MM.1S (cell line): ENCODE results near the gene SLC6A20.

Source experiments
- DNase-seq: peaks from one replicate; pipeline ENCODE4 v3.0.0-alpha.2; 2015
- H2AFZ ChIP-seq: fragments of 300-600 bp; sonication (generic); 2 replicates; pipeline ENCODE4 v1.6.0; 2016; ENCODE audit warnings: antibody characterized with exemption, low read length
- H3F3A ChIP-seq: fragments of 300-600 bp; sonication (generic); 2 replicates; pipeline ENCODE4 v1.6.1; 2016; ENCODE audit warnings: mild to moderate bottlenecking, antibody characterized with exemption, low read length, moderate library complexity, mixed read lengths; ENCODE audit not compliant: insufficient read depth
- H3K27ac ChIP-seq: fragments of 300-600 bp; sonication (generic); 2 replicates; pipeline ENCODE4 v1.5.1; 2016; ENCODE audit warnings: mild to moderate bottlenecking, low read length
- H3K27me3 ChIP-seq: fragments of 300-600 bp; sonication (generic); replicated peaks from 2 replicates; pipeline ENCODE4 v1.6.0; 2016; ENCODE audit warnings: low read length; ENCODE audit not compliant: insufficient read depth
- H3K36me3 ChIP-seq: fragments of 300-600 bp; sonication (generic); replicated peaks from 2 replicates; pipeline ENCODE4 v1.6.1; 2016; ENCODE audit warnings: mild to moderate bottlenecking, low read length, mixed read lengths; ENCODE audit not compliant: insufficient read depth
- H3K4me1 ChIP-seq: fragments of 300-600 bp; sonication (generic); 2 replicates; pipeline ENCODE4 v1.6.1; 2016; ENCODE audit warnings: low read length, mixed read lengths
- H3K4me2 ChIP-seq: fragments of 300-600 bp; sonication (generic); 2 replicates; pipeline ENCODE4 v1.6.0; 2016; ENCODE audit warnings: low read depth, low read length
- H3K4me3 ChIP-seq: fragments of 300-600 bp; sonication (generic); 2 replicates; pipeline ENCODE4 v1.5.1; 2016; ENCODE audit warnings: low read length, mixed read lengths
- H3K79me2 ChIP-seq: fragments of 300-600 bp; sonication (generic); 2 replicates; pipeline ENCODE4 v1.6.1; 2016; ENCODE audit warnings: mixed run types, low read length, mixed read lengths
- H3K9ac ChIP-seq: fragments of 300-600 bp; sonication (generic); 2 replicates; pipeline ENCODE4 v1.6.1; 2016; ENCODE audit warnings: low read length, mixed read lengths
- H3K9me2 ChIP-seq: fragments of 300-600 bp; sonication (generic); replicated peaks from 2 replicates; pipeline ENCODE4 v1.6.1; 2016; ENCODE audit warnings: mild to moderate bottlenecking, low read length, mixed read lengths; ENCODE audit not compliant: insufficient read depth
- H3K9me3 ChIP-seq: fragments of 300-600 bp; sonication (generic); replicated peaks from 2 replicates; pipeline ENCODE4 v1.6.1; 2016; ENCODE audit warnings: mild to moderate bottlenecking, low read length, mixed read lengths; ENCODE audit not compliant: insufficient read depth
- H4K20me1 ChIP-seq: fragments of 300-600 bp; sonication (generic); 2 replicates; pipeline ENCODE4 v1.6.1; 2016; ENCODE audit warnings: mild to moderate bottlenecking, low read length, moderate library complexity, mixed read lengths; ENCODE audit not compliant: insufficient read depth
- CTCF ChIP-seq: fragments of 300-600 bp; sonication (generic); IDR thresholded peaks from 2 replicates; pipeline ENCODE4 v1.5.1; 2016; ENCODE audit warnings: antibody characterized with exemption, low read length, mixed read lengths
- EZH2 ChIP-seq: fragments of 300-600 bp; sonication (generic); optimal IDR thresholded peaks from 2 replicates; pipeline ENCODE3; 2017; ENCODE audit warnings: low read depth, mild to moderate bottlenecking, antibody characterized with exemption, low read length, mixed read lengths
- EZH2phosphoT487 ChIP-seq: fragments of 300-600 bp; sonication (generic); IDR thresholded peaks from 2 replicates; pipeline ENCODE4 v1.6.1; 2018; ENCODE audit warnings: antibody characterized with exemption, low read length

Gene SLC6A20

GRCh38 chr3:45782381-45782780 is 14.0 kb downstream of the SLC6A20 start:
- H3K9me3 ChIP-seq: no peaks in the 10 kb centered on the region; the same call in 1 of the 2 replicates
- H3K79me2 ChIP-seq: no peaks in the 10 kb centered on the region
- H3F3A ChIP-seq: no peaks in the 10 kb centered on the region
- no peaks in the 10 kb centered on the region for H3K9me2 ChIP-seq
- H4K20me1 ChIP-seq: no peaks in the 10 kb centered on the region
- no peaks in the 10 kb centered on the region for H3K4me1 ChIP-seq
- H3K27me3 ChIP-seq: no peaks in the 10 kb centered on the region
- TF ChIP-seq EZH2: no peak
- no peak for TF ChIP-seq EZH2phosphoT487
- no peak for TF ChIP-seq CTCF
- DNase-seq: no peak
- no peak overlapping the region for H3K4me2 ChIP-seq
- H2AFZ ChIP-seq: no peak overlapping the region
- no peaks in the 10 kb centered on the region for H3K36me3 ChIP-seq
- H3K9ac ChIP-seq: no peak overlapping the region
- no peak overlapping the region for H3K27ac ChIP-seq
- no peak overlapping the region for H3K4me3 ChIP-seq

- H3K4me1 ChIP-seq: no peaks in the 10 kb centered on the region
- H3K4me3 ChIP-seq: no peak overlapping the region
- no peak for DNase-seq
- no peaks in the 10 kb centered on the region for H3F3A ChIP-seq
- H3K36me3 ChIP-seq: no peaks in the 10 kb centered on the region
- no peak overlapping the region for H3K4me2 ChIP-seq
- no peaks in the 10 kb centered on the region for H4K20me1 ChIP-seq
- H3K27me3 ChIP-seq: no peaks in the 10 kb centered on the region
- H3K27ac ChIP-seq: no peak overlapping the region
- H3K9me3 ChIP-seq: no peaks in the 10 kb centered on the region; the same call in 1 of the 2 replicates
- H2AFZ ChIP-seq: no peak overlapping the region
- no peaks in the 10 kb centered on the region for H3K79me2 ChIP-seq
- H3K9ac ChIP-seq: no peak overlapping the region
- no peaks in the 10 kb centered on the region for H3K9me2 ChIP-seq
- TF ChIP-seq CTCF (no peak), EZH2 (no peak), EZH2phosphoT487 (no peak)
Observed at GRCh38 chr3:45781841-45782240, 14.5 kb downstream of the SLC6A20 start.

GRCh38 chr3:45781271-45781670 is 15.1 kb downstream of the SLC6A20 start:
- no peaks in the 10 kb centered on the region; the same call in 1 of the 2 replicates for H3K9me3 ChIP-seq
- H3K4me1 ChIP-seq: no peaks in the 10 kb centered on the region
- DNase-seq: no peak
- TF ChIP-seq EZH2 (no peak), EZH2phosphoT487 (no peak), CTCF (no peak)
- H3K27ac ChIP-seq: no peak overlapping the region
- no peak overlapping the region for H3K4me2 ChIP-seq
- H3K79me2 ChIP-seq: no peaks in the 10 kb centered on the region
- H3K36me3 ChIP-seq: no peaks in the 10 kb centered on the region
- no peaks in the 10 kb centered on the region for H4K20me1 ChIP-seq
- H3K27me3 ChIP-seq: no peaks in the 10 kb centered on the region
- no peak overlapping the region for H3K9ac ChIP-seq
- no peaks in the 10 kb centered on the region for H3F3A ChIP-seq
- no peak overlapping the region for H2AFZ ChIP-seq
- no peaks in the 10 kb centered on the region for H3K9me2 ChIP-seq
- no peak overlapping the region for H3K4me3 ChIP-seq
